HUES48 (cell line): Measurements from ENCODE around the gene ZNF600.
"Not testable (repeated sequence)": the region's sequence is repeated elsewhere in the genome, so short reads cannot be mapped to it uniquely, and the experiment has no call there.

Experiments
- H3K27ac ChIP-seq: one replicate; pipeline ENCODE4 v1.7.0; 2013; ENCODE audit warnings: low read depth, low read length, inconsistent platforms
- H3K27me3 ChIP-seq: 2 replicates; pipeline ENCODE4 v1.6.1; 2013; ENCODE audit warnings: mild to moderate bottlenecking, low read length; ENCODE audit not compliant: control insufficient read depth, insufficient read depth
- H3K36me3 ChIP-seq: 2 replicates; pipeline ENCODE4 v1.6.1; 2013; ENCODE audit warnings: low read length; ENCODE audit not compliant: control insufficient read depth, insufficient read depth
- H3K4me1 ChIP-seq: 2 replicates; pipeline ENCODE4 v1.6.1; 2013; ENCODE audit warnings: mild to moderate bottlenecking, low read length; ENCODE audit not compliant: control insufficient read depth, insufficient read depth
- H3K4me3 ChIP-seq: 2 replicates; pipeline ENCODE4 v1.5.1; 2013; ENCODE audit warnings: mild to moderate bottlenecking, low read depth, low read length
- H3K9ac ChIP-seq: 2 replicates; pipeline ENCODE4 v1.6.1; 2013; ENCODE audit warnings: mild to moderate bottlenecking, low read depth, low read length, moderate library complexity
- H3K9me3 ChIP-seq: 2 replicates; pipeline ENCODE4 v1.6.1; 2013; ENCODE audit warnings: low read length; ENCODE audit not compliant: control insufficient read depth, insufficient read depth

Gene ZNF600

DNA sequence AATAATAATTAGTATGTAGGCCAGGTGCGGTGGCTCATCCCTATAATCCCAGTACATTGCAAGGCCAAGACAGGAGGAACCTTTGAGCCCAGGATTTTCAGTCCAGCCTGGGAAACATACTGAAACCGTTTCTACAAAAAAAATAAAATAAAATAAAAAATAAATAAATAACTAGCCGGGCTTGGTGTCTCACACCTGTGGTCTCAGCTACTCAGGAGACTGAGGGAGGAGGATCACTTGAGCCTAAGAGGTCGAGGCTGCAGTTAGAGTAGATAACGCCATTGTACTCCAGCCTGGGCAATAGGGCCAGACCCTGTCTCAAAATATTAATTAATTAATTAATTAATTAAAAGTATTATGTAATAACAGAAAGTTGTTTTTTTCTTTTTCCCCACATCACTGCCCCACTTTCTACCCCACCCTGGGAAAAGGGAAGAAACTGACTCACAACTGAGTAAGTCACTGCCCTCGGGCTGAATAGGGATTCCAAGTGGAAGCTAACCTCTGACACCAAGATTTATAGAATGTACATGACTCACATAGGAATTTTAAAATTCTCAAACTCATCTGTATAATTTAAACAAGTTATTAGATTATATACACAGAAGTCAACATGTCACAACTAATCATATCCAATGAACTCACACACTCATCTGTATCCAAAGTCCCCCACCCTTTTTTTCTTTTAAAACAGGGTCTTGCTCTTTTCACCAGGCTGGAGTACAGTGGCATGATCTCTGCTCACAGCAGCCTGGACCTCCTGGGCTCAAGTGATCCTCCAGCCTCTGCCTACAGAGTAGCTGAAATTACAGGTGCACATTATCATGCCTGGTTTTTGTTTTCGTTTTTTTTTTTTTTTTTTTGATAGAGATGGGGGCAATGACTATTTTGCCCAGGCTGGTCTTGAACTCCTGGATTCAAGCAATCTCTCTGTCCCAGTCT lies 64.3 kb downstream of the ZNF600 start:
- Histone ChIP-seq H3K4me1 (peaks cover 4% of the 10 kb centered on the region), H3K9me3 (peaks cover 8% of the 10 kb centered on the region), H3K9ac (no peak overlapping the region), H3K27me3 (peaks cover 8% of the 10 kb centered on the region), H3K27ac (no peak overlapping the region), H3K4me3 (no peak overlapping the region), H3K36me3 (peaks cover 12% of the 10 kb centered on the region)

DNA sequence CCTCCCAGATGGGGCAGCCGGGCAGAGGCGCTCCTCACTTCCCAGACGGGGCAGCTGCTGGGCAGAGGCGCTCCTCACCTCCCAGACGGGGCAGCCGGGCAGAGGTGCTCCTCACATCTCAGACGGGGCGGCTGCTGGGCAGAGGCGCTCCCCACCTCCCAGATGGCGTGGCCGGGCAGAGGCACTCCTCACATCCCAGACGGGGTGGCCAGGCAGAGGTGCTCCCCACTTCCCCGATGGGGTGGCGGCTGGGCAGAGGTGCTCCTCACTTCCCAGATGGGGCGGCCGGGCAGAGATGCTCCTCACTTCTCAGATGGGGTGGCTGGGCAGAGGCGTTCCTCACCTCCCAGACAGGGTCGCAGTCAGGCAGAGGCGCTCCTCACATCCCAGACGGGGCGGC lies 66.0 kb downstream of the ZNF600 start:
- not testable (repeated sequence) for H3K36me3 ChIP-seq, H3K9ac ChIP-seq, H3K27ac ChIP-seq, H3K4me3 ChIP-seq, H3K9me3 ChIP-seq
- Histone ChIP-seq H3K4me1 (peaks cover 19% of the 10 kb centered on the region), H3K27me3 (peaks cover 19% of the 10 kb centered on the region)

DNA sequence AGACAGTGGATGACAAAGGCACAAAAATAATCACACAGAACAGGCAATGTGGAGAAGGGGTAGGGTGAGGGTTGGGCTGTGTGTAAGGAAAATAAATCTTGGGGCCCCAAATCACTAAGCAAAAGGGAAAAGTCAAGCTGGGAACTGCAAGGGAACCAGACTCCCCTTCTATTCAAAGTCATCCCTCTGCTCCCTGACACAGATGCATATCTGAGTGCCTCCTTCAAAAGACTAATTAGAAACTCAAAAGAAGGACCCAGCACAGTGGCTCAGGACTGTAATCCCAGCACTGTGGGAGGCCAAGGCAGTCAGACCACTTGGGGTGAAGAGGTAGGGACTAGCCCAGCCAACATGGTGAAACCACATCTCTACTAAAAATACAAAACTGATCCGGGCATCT lies 70.1 kb downstream of the ZNF600 start:
- Histone ChIP-seq H3K4me3 (peak overlapping the region; percentile 45), H3K36me3 (peaks cover 32% of the 10 kb centered on the region), H3K27ac (peak overlapping the region; percentile 90), H3K9me3 (peaks cover 6% of the 10 kb centered on the region), H3K4me1 (peaks cover 24% of the 10 kb centered on the region), H3K27me3 (peaks cover 27% of the 10 kb centered on the region), H3K9ac (no peak overlapping the region)

DNA sequence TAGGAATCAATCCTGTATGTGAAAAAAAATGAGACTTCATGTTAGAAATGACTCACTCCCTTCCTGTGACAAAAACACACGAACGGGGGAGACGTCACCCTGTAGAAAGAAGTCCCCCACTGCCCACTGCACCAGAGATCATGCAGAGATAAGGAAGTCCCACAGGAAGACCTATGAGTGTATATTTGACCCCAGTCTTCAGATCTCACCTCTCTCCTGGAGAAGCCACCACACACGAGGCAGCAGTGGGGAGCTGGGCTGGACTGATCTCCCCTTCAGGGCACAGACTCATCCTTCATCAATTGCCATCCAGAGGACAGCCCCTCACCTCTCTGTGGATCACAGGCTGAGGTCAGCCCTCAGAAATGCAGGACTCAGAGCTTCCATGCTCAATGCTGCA lies 70.7 kb downstream of the ZNF600 start:
- H3K9ac ChIP-seq, H3K9me3 ChIP-seq: not testable (repeated sequence)
- H3K27me3 ChIP-seq = peaks cover 27% of the 10 kb centered on the region

DNA sequence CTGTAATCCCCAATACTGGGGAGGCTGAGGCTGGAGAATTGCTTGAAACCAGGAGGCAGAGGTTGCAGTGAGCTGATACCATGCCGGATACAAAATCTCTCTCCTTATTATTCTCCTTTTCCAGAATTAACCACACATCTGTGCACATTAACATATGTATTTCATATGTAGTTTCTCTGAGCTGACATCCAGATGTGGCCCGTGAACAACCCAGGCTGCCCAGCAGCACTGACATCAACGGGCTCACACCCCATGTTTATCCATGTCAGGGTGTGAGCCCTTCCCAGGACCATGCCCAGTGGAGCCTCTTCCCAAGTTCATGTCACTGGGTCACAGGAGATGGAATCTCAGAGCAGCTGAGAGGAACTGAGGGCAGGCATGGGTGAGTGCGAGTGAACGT lies 71.3 kb downstream of the ZNF600 start:
- H3K27ac ChIP-seq = peak overlapping the region; percentile 90
- H3K36me3 ChIP-seq = peaks cover 36% of the 10 kb centered on the region
- H3K9ac ChIP-seq, H3K9me3 ChIP-seq, H3K4me3 ChIP-seq: not testable (repeated sequence)
- peaks cover 27% of the 10 kb centered on the region for H3K27me3 ChIP-seq
- peaks cover 24% of the 10 kb centered on the region for H3K4me1 ChIP-seq

More for the DNA sequence above, 70.7 kb downstream of the ZNF600 start:
- Histone ChIP-seq H3K4me3 (peak overlapping the region; percentile 45; the same call in 1 of the 2 replicates), H3K36me3 (peaks cover 36% of the 10 kb centered on the region), H3K27ac (peak overlapping the region; percentile 90), H3K4me1 (peaks cover 24% of the 10 kb centered on the region)
